VCaP (cell line): ENCODE measurements around the gene NACC2.

ENCODE experiments used
- H3K27ac ChIP-seq: fragments of 450-650 bp; 2 replicates; pipeline ENCODE4 v1.5.1; 2017
- CTCF ChIP-seq: fragments of 450-650 bp; conservative IDR thresholded peaks from 2 replicates; pipeline ENCODE4 v1.5.1; 2017; ENCODE audit warnings: mild to moderate bottlenecking, moderate library complexity

NACC2 gene

GRCh38 chr9:136079916-136080246, 15.2 kb downstream of the NACC2 start:
- peak overlapping the region; percentile 23; the same call in 1 of the 2 replicates for H3K27ac ChIP-seq
- no peak for TF ChIP-seq CTCF

- H3K27ac ChIP-seq, result peak overlapping the region; percentile 23; the same call in 1 of the 2 replicates
- TF ChIP-seq CTCF, result no peak
Observed at GRCh38 chr9:136079211-136079915, 15.7 kb downstream of the NACC2 start.

GRCh38 chr9:136078498-136079011, 16.5 kb downstream of the NACC2 start:
- TF ChIP-seq CTCF, result no peak
- peak overlapping the region; percentile 23; the same call in 1 of the 2 replicates for H3K27ac ChIP-seq

GRCh38 chr9:136078024-136078423, 17.1 kb downstream of the NACC2 start:
- TF ChIP-seq CTCF, result no peak
- H3K27ac ChIP-seq, result no peak overlapping the region

- H3K27ac ChIP-seq, result no peak overlapping the region
- TF ChIP-seq CTCF, result no peak
Observed at GRCh38 chr9:136077491-136077890, 17.6 kb downstream of the NACC2 start.

- no peak overlapping the region for H3K27ac ChIP-seq
- no peak for TF ChIP-seq CTCF
Observed at GRCh38 chr9:136075881-136076678, 19.0 kb downstream of the NACC2 start.

- no peak for TF ChIP-seq CTCF
- H3K27ac ChIP-seq, result no peak overlapping the region
Observed at GRCh38 chr9:136075134-136075841, 19.8 kb downstream of the NACC2 start.
